ENCODE data around the gene IGLL5. TPM values are rescaled to one million over a fixed set of nuclear protein-coding genes. Genes with fewer than 3 reads are reported as not detected.

Gene IGLL5
- total RNA-seq, 2 experiments from 2014 or later: not detected

- ChIA-PET POLR2A (interaction anchor here (1.4 kb wide), 1 partner anchor 22 kb away, joined by 3 read pairs; no protein-coding TSS in a partner anchor), CTCF (interaction anchor here (0.7 to 1.0 kb wide), 3 partner anchors 27 to 128 kb away, joined by 3 read pairs; no protein-coding TSS in a partner anchor)
- Mint-ChIP-seq H3K36me3 (ENCODE audit: low read depth) (no peaks in the 10 kb centered on the region), H3K4me1 (ENCODE audit: low read depth) (no peaks in the 10 kb centered on the region), H3K27ac (no peak overlapping the region), H3K4me3 (no peak overlapping the region), H3K9me3 (no peaks in the 10 kb centered on the region), H3K27me3 (no peaks in the 10 kb centered on the region)
- intact Hi-C loops (cut with micrococcal nuclease): no loop called here
- no peak for TF ChIP-seq CTCF (IDR thresholded peaks at IDR 0.05)
- no peak for DNase-seq
- ATAC-seq: no peak
Observed at GRCh38 chr22:22916952-22917290, 29.3 kb downstream of the IGLL5 start.

GRCh38 chr22:22917377-22917776 is 29.8 kb downstream of the IGLL5 start:
- Mint-ChIP-seq H3K27me3 (no peaks in the 10 kb centered on the region), H3K27ac (no peak overlapping the region), H3K4me3 (no peak overlapping the region), H3K9me3 (no peaks in the 10 kb centered on the region), H3K36me3 (ENCODE audit: low read depth) (no peaks in the 10 kb centered on the region), H3K4me1 (ENCODE audit: low read depth) (no peaks in the 10 kb centered on the region)
- no peak for DNase-seq
- ATAC-seq: no peak
- intact Hi-C loops (cut with micrococcal nuclease): no loop called here
- POLR2A ChIA-PET: interaction anchor here (1.4 kb wide), 1 partner anchor 21 kb away, joined by 3 read pairs; no protein-coding TSS in a partner anchor
- CTCF ChIA-PET: interaction anchor here (0.7 to 0.8 kb wide), 2 partner anchors 26 to 42 kb away, joined by 3 read pairs; no protein-coding TSS in a partner anchor
- TF ChIP-seq CTCF (IDR thresholded peaks at IDR 0.05): no peak

DNA sequence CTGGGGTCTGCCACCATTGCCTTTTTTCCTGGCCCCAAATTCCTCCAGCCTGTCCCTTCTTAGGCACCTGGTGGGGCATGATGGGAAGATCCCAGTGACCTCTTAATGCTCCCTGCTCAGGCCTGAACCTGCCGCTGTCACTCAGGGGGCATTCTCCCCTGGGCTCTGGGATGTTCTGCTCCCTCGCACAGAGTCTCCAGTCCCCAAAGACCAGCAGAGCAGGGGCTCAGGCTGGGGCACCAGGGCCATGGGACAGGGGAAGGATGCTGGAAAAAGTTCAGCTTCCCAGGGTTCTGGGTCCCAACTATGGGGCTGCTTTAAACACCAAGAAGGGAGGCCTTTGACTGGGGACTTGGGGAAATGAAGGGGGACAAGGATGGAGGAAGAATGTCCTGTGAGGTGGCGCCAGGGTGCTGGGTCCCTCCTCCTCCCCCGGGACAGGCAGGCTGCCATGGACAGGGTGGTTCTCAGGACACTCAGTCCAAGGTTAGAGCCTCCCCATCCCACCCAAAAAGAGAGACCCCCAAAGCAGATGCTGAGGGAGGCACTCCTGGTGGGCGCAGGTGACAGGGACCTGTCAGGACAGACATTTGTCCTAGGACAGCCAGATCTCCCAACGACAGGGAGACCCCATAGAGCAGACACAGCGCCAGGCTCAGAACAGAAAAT is 30.8 kb downstream of the IGLL5 start:
- Mint-ChIP-seq H3K4me1 (ENCODE audit: low read depth) (no peaks in the 10 kb centered on the region), H3K9me3 (no peaks in the 10 kb centered on the region), H3K27me3 (no peaks in the 10 kb centered on the region), H3K4me3 (no peak overlapping the region), H3K36me3 (ENCODE audit: low read depth) (no peaks in the 10 kb centered on the region), H3K27ac (no peak overlapping the region)
- no peak for DNase-seq
- ATAC-seq: no peak
- POLR2A ChIA-PET: no interaction called here
- CTCF ChIA-PET: no interaction called here
- no peak for TF ChIP-seq CTCF (IDR thresholded peaks at IDR 0.05)
- intact Hi-C loops (cut with micrococcal nuclease): no loop called here

DNA sequence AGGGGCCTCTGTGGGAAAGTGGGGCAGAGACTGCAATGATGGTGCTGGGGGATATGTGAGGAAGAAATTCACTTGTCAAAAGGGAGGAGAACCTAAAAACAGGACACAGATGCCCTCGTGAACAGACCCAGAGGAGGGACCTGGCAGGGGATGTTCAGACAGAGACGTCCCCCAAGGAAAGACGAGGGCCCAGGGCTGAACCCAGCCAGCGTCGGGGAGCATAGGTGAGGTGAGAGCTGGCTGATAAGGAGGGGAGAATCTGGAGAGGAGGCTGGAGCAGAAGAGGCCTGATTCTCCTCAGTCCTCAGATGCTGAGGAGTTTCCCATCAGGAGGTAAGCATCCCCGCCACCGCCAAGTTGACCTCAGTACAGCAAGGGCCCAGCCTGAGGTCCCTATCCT is 31.4 kb downstream of the IGLL5 start:
- Mint-ChIP-seq H3K4me3 (no peak overlapping the region), H3K27ac (no peak overlapping the region), H3K9me3 (no peaks in the 10 kb centered on the region), H3K36me3 (ENCODE audit: low read depth) (no peaks in the 10 kb centered on the region), H3K4me1 (ENCODE audit: low read depth) (no peaks in the 10 kb centered on the region), H3K27me3 (no peaks in the 10 kb centered on the region)
- POLR2A ChIA-PET: no interaction called here
- DNase-seq: no peak
- intact Hi-C loops (cut with micrococcal nuclease): no loop called here
- CTCF ChIA-PET: no interaction called here
- TF ChIP-seq CTCF (IDR thresholded peaks at IDR 0.05): no peak
- no peak for ATAC-seq

GRCh38 chr22:22920104-22920654 is 32.6 kb downstream of the IGLL5 start:
- no peaks in the 10 kb centered on the region for H3K36me3 Mint-ChIP-seq (ENCODE audit: low read depth)
- no peaks in the 10 kb centered on the region for H3K9me3 Mint-ChIP-seq
- H3K4me1 Mint-ChIP-seq (ENCODE audit: low read depth): no peaks in the 10 kb centered on the region
- ATAC-seq: no peak
- intact Hi-C loops (cut with micrococcal nuclease): no loop called here
- DNase-seq: no peak
- H3K27me3 Mint-ChIP-seq: no peaks in the 10 kb centered on the region
- TF ChIP-seq CTCF (IDR thresholded peaks at IDR 0.05): no peak
- ChIA-PET POLR2A (no interaction called here), CTCF (no interaction called here)
- H3K27ac Mint-ChIP-seq: no peak overlapping the region
- no peak overlapping the region for H3K4me3 Mint-ChIP-seq
